ENCODE results near the gene BRPF1. TPM values are rescaled to one million over a fixed set of nuclear protein-coding genes. Genes with fewer than 3 reads are reported as not detected.

BRPF1 gene
- total RNA-seq, 1 experiment from 2014 or later = 23.6 TPM

GRCh38 chr3:9768141-9768775 lies 36.7 kb downstream of the BRPF1 start:
- Histone ChIP-seq H3K9me3 (ENCODE audit: control insufficient read depth in 1 of 2, insufficient read depth in 1 of 2, low read depth in 1 of 2, low read length in 2 of 2) (no peaks in the 10 kb centered on the region), H2AFZ (ENCODE audit: low read depth, low read length, poor library complexity, severe bottlenecking) (no peak overlapping the region), H3K36me3 (ENCODE audit: control insufficient read depth in 1 of 2, insufficient read depth in 2 of 2, low read length in 2 of 2) (0 out of 4 replicates have a peak, but pooled peaks cover 0 to 4% of the 10 kb centered on the region in 2 experiments), H3K9me2 (ENCODE audit: insufficient read depth) (no peaks in the 10 kb centered on the region), H3K9ac (ENCODE audit: low read length) (peak overlapping the region; percentile 86; the same call in 1 of the 2 replicates), H3K4me3 (replicated peaks in 1 of 2; ENCODE audit: low read depth in 1 of 2, low read length in 2 of 2) (peak overlapping the region in 1 of 2 experiments; percentile 73; a peak in 1 of 4 replicates), H3K4me1 (ENCODE audit: control insufficient read depth in 1 of 2, insufficient read depth in 2 of 2, low read length in 2 of 2) (peaks cover 4 to 24% of the 10 kb centered on the region in 2 experiments), H3K27me3 (ENCODE audit: insufficient read depth, low read length) (no peaks in the 10 kb centered on the region), H3K79me2 (ENCODE audit: insufficient read depth, low read length) (peaks cover 7% of the 10 kb centered on the region; the same call in 1 of the 2 replicates), H3K4me2 (ENCODE audit: low read length) (peak overlapping the region; percentile 97), H3K27ac (ENCODE audit: low read depth, low read length) (no peak overlapping the region), H4K20me1 (ENCODE audit: insufficient read depth) (no peaks in the 10 kb centered on the region)
- ChIA-PET RAD21 (ENCODE audit: low non-redundant PET in 1 of 2, low total read pairs in 2 of 2, uncharacterized antibody in 2 of 2, unreplicated experiment in 2 of 2) (no interaction called here), CTCF (no interaction called here), POLR2A (no interaction called here)
- TF ChIP-seq SP1 (IDR thresholded peaks at IDR 0.05; ENCODE audit: low read depth) = no peak
- TF ChIP-seq POLR2AphosphoS5 (IDR thresholded peaks at IDR 0.05; ENCODE audit: low read depth, low read length) = no peak
- no peak for TF ChIP-seq POLR2A (IDR thresholded peaks at IDR 0.05; ENCODE audit: borderline replicate concordance, extremely low read depth, insufficient read depth, insufficient read length)
- TF ChIP-seq ELF1 (IDR thresholded peaks at IDR 0.05; ENCODE audit: borderline replicate concordance, low read depth) = no peak
- TF ChIP-seq REST (IDR thresholded peaks at IDR 0.05; ENCODE audit: low read depth) = no peak
- DNase-seq (ENCODE audit: low read depth, low spot score) (no peak), ATAC-seq (no peak)
- intact Hi-C loops (cut with micrococcal nuclease) = no loop called here
- no TSS peak for BruUV-seq (replicated peaks)

- POLR2A ChIA-PET = no interaction called here
- no TSS peak for BruUV-seq (replicated peaks)
- Histone ChIP-seq H2AFZ (ENCODE audit: low read depth, low read length, poor library complexity, severe bottlenecking) (no peak overlapping the region), H3K4me2 (ENCODE audit: low read length) (peak overlapping the region; percentile 97), H3K9me2 (ENCODE audit: insufficient read depth) (no peaks in the 10 kb centered on the region), H4K20me1 (ENCODE audit: insufficient read depth) (no peaks in the 10 kb centered on the region), H3K9ac (ENCODE audit: low read length) (peak overlapping the region; percentile 86), H3K4me1 (ENCODE audit: control insufficient read depth in 1 of 2, insufficient read depth in 2 of 2, low read length in 2 of 2) (peaks cover 4 to 24% of the 10 kb centered on the region in 2 experiments), H3K4me3 (replicated peaks in 1 of 2; ENCODE audit: low read depth in 1 of 2, low read length in 2 of 2) (peak overlapping the region; percentile 70 to 73), H3K9me3 (ENCODE audit: control insufficient read depth in 1 of 2, insufficient read depth in 1 of 2, low read depth in 1 of 2, low read length in 2 of 2) (no peaks in the 10 kb centered on the region), H3K27ac (ENCODE audit: low read depth, low read length) (no peak overlapping the region), H3K79me2 (ENCODE audit: insufficient read depth, low read length) (peaks cover 7% of the 10 kb centered on the region; the same call in 1 of the 2 replicates), H3K36me3 (ENCODE audit: control insufficient read depth in 1 of 2, insufficient read depth in 2 of 2, low read length in 2 of 2) (0 out of 4 replicates have a peak, but pooled peaks cover 0 to 4% of the 10 kb centered on the region in 2 experiments), H3K27me3 (ENCODE audit: insufficient read depth, low read length) (no peaks in the 10 kb centered on the region)
- CTCF ChIA-PET = no interaction called here
- RAD21 ChIA-PET (ENCODE audit: low non-redundant PET in 1 of 2, low total read pairs in 2 of 2, uncharacterized antibody in 2 of 2, unreplicated experiment in 2 of 2) = no interaction called here
- ATAC-seq = peak; percentile 5
- intact Hi-C loops (cut with micrococcal nuclease) = no loop called here
- DNase-seq (ENCODE audit: low read depth, low spot score) = no peak
- TF ChIP-seq ZFX (IDR thresholded peaks at IDR 0.05) (no peak), CTCF (IDR thresholded peaks at IDR 0.05 in 2 of 3, conservative IDR thresholded peaks at IDR 0.05 in 1 of 3; ENCODE audit: borderline replicate concordance in 1 of 3, insufficient read depth in 1 of 3, low read depth in 2 of 3, low read length in 2 of 3) (no peak), FOSL1 (IDR thresholded peaks at IDR 0.05; ENCODE audit: low read depth) (no peak), CBX3 (IDR thresholded peaks at IDR 0.05; ENCODE audit: low read depth) (no peak), ZNF274 (IDR thresholded peaks at IDR 0.05; ENCODE audit: low read depth, low read length) (no peak), SIN3A (IDR thresholded peaks at IDR 0.05; ENCODE audit: low read depth) (no peak), CEBPB (IDR thresholded peaks at IDR 0.05; ENCODE audit: low read depth) (no peak), JUND (IDR thresholded peaks at IDR 0.05) (no peak), RAD21 (IDR thresholded peaks at IDR 0.05; ENCODE audit: low read depth) (no peak), MAX (IDR thresholded peaks at IDR 0.05) (no peak), ATF3 (IDR thresholded peaks at IDR 0.05) (no peak)
Observed at GRCh38 chr3:9769012-9769411, 37.5 kb downstream of the BRPF1 start.
